ENCODE results near the gene RCBTB2.

Gene RCBTB2

DNA sequence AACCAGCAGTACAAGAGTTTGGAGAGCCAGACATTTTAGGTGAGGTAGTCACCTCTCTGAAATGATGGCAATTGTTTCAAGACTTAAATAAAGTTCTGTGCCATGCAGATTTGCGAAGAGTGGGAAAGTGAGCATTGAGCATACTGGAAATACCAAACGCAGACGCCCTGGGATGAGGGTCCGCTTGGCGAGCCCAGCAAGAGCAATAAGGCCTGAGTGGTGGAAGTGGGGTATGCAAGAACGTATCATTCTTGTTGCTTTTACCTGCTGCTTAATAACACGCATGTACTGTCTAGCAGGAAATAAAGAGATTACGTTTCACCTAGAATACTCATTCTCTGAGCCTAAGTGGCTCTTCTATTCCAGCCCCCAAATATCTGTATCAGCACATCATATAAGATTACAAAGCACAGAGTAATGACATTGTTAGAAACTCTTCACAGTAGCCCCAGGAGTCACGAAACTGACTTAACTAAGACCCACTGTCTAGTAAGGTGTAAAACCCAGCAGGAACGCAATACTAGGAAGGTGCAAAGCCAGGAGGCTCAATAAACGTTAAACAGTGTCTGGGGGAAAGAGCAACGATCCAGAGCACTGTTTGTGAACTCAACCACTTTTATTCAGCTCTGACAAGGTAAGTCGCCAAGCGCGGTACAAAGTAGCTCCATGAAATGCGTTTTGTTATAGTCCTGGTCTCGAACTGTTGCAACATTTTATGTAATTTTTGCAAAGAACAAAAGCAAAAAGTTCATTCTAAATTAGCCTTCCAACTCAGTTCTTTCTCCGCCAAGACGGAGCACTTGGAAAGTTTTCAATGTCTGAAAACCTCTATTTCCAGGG is 1.2 kb downstream of the RCBTB2 start:
- in situ Hi-C loops (cut with MboI; ENCODE audit: low sequenced_read_pairs), result no loop called here

GRCh38 chr13:48530833-48531232 is 2.0 kb downstream of the RCBTB2 start:
- in situ Hi-C loops (cut with MboI; ENCODE audit: low sequenced_read_pairs), result no loop called here

GRCh38 chr13:48528720-48529119 is 4.2 kb downstream of the RCBTB2 start:
- in situ Hi-C loops (cut with MboI; ENCODE audit: low sequenced_read_pairs), result no loop called here

DNA sequence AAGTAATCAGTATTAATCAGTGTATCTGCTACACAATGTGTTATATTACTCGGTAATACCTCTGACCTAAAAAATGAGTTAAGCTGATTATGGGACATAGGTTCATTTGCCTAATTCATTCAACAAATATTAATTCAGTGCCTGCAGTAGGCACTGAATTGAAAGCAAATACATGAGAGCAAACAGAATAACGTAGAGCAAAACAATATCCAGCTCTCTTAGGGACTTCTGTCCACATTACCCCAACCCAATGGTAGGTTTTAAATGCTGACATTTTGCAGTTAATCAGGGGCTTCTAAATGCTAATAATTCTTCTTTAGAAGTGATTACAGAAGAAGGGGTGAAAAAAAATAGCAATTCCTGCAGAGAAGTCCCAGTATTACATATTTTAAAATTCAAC is 4.9 kb downstream of the RCBTB2 start:
- in situ Hi-C loops (cut with MboI; ENCODE audit: low sequenced_read_pairs), result no loop called here

- in situ Hi-C loops (cut with MboI; ENCODE audit: low sequenced_read_pairs), result no loop called here
Measured at GRCh38 chr13:48526286-48526685, 6.6 kb downstream of the RCBTB2 start.

- in situ Hi-C loops (cut with MboI; ENCODE audit: low sequenced_read_pairs), result no loop called here
Measured at GRCh38 chr13:48518083-48518482, 14.8 kb downstream of the RCBTB2 start.

- in situ Hi-C loops (cut with MboI; ENCODE audit: low sequenced_read_pairs), result no loop called here
Measured at GRCh38 chr13:48515732-48516131, 17.1 kb downstream of the RCBTB2 start.

DNA sequence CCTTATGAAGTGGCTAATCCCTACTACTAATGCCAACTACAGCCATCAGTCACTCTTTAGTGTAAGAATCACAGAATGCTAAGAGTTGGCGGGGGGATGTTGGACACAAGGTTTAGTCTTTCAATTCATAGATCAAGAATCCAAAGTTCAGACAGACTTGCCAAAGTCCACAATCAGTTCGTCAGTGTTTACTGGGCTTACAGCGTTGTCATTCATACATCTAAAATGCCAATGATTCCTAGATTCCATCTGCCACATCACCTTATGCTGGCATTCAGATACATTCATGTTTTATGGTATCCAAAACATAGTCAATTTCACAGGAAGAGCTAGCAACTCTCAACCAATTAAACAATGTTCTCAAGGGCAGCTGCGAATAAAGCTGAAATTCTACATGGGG is 18.1 kb downstream of the RCBTB2 start:
- in situ Hi-C loops (cut with MboI; ENCODE audit: low sequenced_read_pairs), result no loop called here

GRCh38 chr13:48511621-48512230 is 21.2 kb downstream of the RCBTB2 start:
- in situ Hi-C loops (cut with MboI; ENCODE audit: low sequenced_read_pairs), result no loop called here

DNA sequence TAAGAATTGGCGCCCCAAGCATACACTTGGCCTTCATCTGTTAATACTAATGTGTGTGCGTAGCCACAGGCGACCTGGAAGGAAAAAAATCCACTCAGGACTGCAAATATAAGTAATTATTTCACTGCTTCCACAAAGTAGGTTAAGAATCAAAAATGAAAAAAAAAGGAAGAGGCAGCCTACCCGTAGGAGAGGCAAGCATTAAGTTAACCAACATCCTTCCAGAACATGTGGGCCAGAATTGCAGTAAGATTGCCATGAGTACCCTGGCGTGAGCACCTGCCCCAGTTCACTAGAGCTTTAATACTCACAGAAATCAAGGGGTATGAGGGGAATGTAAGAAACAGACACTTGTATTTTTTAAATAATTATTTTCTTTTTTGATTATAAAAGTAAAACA is 22.2 kb downstream of the RCBTB2 start:
- in situ Hi-C loops (cut with MboI; ENCODE audit: low sequenced_read_pairs), result no loop called here

DNA sequence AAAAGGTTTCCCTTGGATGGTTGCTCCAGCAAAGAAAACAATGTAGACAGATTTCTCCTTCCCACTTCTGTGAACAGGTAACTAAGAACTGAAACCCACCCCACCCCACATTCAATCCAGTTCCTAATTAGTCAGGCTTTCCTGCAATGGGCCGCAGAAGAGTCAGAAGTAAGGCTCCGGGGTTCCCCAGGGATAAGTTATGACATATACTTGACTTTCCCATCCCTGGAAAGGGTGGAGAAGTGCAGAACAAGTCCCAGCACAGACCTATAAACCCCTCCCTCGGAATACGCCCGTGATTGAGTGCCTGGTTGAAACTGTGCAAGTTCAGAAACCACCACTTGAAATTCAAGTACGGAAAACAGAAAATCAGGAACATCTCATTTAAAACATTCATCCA is 24.9 kb downstream of the RCBTB2 start:
- in situ Hi-C loops (cut with MboI; ENCODE audit: low sequenced_read_pairs), result no loop called here

DNA sequence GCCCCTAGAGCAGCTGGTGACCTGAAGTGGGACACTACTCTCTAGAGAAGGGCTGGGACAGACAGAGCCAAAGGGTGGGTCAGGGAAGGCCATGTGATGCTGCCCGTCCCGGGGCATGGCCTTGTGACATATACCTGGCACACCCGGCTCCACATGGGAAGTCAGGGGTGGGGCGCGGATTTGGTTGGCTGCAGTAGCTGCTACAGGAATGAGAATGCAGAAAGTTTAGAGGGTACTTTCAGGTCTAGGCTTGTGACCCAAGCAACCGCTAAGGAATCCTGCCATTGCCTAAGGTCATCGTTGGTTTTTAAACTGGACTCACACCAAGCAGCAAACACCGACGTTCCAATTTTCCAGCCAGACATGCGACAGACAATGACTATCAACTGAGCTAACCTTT is 25.9 kb downstream of the RCBTB2 start:
- in situ Hi-C loops (cut with MboI; ENCODE audit: low sequenced_read_pairs), result no loop called here

DNA sequence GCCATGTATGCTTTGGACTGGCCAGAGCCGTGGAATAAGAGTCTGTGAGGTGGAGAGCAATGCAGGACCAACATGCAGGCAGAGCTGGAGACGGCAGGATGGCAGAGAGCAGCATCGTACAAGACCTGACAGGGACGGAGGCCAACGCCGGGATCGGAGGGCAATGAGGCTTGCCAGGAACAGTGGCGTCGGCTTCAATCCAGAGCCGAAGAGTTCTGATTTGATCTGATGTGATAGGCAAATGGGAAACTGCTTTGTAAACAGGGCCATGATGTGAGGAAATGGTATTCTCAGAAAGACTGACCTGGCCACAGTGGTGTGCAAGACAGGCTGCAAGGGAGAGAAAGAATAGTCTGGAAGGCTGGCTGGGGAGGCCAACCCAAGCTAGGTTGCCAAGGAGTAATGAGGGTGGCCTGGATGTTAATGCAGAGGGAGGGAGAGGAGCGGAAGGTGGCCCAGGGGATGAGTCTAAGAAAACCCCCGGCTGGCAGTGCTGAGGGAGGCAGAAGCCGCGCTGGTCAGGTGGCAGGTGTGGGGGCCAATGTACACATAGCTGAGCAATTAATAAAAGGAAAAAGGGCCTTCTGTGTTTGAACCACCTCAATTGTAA is 26.7 kb downstream of the RCBTB2 start:
- in situ Hi-C loops (cut with MboI; ENCODE audit: low sequenced_read_pairs), result no loop called here

- in situ Hi-C loops (cut with MboI; ENCODE audit: low sequenced_read_pairs), result no loop called here
Measured at GRCh38 chr13:48505597-48506091, 27.2 kb downstream of the RCBTB2 start.

GRCh38 chr13:48505012-48505411 is 27.9 kb downstream of the RCBTB2 start:
- in situ Hi-C loops (cut with MboI; ENCODE audit: low sequenced_read_pairs), result no loop called here

- in situ Hi-C loops (cut with MboI; ENCODE audit: low sequenced_read_pairs), result no loop called here
Measured at GRCh38 chr13:48504606-48505005, 28.3 kb downstream of the RCBTB2 start.

- in situ Hi-C loops (cut with MboI; ENCODE audit: low sequenced_read_pairs), result no loop called here
Measured at GRCh38 chr13:48502601-48503319, 30.1 kb downstream of the RCBTB2 start.

DNA sequence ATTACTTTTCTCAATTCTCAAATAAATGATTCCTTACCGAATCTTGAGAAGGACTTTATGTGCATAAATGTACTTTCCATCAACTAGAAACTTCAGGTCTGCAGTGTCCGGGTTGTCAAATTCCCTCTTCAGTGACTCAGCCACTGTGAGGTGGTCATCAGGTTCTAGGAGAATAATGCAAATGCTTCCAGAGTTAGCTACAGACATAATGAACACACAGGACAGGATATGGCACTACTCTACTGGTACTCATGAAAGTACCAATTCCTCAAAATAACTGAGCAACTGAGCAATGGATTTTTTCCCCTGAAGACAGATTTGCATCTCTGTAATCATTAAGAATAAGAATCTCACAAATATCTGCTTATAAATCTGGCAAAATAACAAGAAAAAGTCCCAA is 31.2 kb downstream of the RCBTB2 start:
- in situ Hi-C loops (cut with MboI; ENCODE audit: low sequenced_read_pairs), result no loop called here

DNA sequence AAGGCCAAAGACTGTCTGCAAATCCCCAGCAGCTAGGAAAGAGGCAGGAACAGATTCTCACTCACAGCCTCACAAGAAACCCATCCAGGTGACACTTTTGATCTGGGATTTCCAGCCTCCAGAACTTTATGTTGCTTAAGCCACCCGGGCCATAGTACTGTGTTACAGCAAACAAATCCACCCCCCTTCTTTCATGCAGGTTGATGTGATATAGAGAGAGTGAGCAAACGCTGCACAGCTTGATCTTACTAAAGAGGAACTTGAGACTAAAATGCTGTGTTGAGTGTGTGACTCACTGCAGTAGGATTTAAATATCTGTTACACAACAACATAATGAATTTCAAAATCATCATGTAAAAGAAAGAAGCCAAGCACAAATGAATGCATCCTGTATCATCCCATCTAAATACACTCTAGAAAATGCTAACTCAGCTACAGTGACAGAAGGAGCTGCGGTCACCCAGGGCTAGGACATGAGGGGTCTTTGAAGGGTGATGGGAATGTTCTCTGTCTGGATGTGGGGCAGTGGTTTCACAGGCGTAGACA is 32.2 kb downstream of the RCBTB2 start:
- in situ Hi-C loops (cut with MboI; ENCODE audit: low sequenced_read_pairs), result no loop called here

- in situ Hi-C loops (cut with MboI; ENCODE audit: low sequenced_read_pairs), result no loop called here
Measured at GRCh38 chr13:48497669-48498068, 35.2 kb downstream of the RCBTB2 start.

All from HL-60/S4 treated with retinoic acid at 250 ng/mL for 4 days and 3 days (cell line).